SU-DHL-6 (cell line): Measurements from ENCODE around the gene HRC.
A peak's percentile ranks its signal among the peaks of the same experiment; 100 is the strongest.
"Not testable (repeated sequence)": the region's sequence is repeated elsewhere in the genome, so short reads cannot be mapped to it uniquely, and the experiment has no call there.

Experiments used
- H2AFZ ChIP-seq: fragments of 200-600 bp; sonication (generic); 2 replicates; pipeline ENCODE4 v1.6.1; 2014; ENCODE audit warnings: low read depth, mild to moderate bottlenecking, moderate library complexity, mixed read lengths, antibody characterized with exemption, low read length; ENCODE audit not compliant: severe bottlenecking
- H3F3A ChIP-seq: fragments of 200-600 bp; shearing (Covaris generic); 2 replicates; pipeline ENCODE4 v1.6.0; 2016; ENCODE audit warnings: antibody characterized with exemption, mild to moderate bottlenecking; ENCODE audit not compliant: insufficient read depth
- H3K27ac ChIP-seq: fragments of 200-600 bp; sonication (generic); 2 replicates; pipeline ENCODE4 v1.5.1; 2016; ENCODE audit warnings: low read depth, mild to moderate bottlenecking, low read length, moderate library complexity, mixed read lengths
- H3K27me3 ChIP-seq: fragments of 200-600 bp; sonication (generic), shearing (Covaris generic); 2 replicates; pipeline ENCODE4 v1.6.0; 2014; ENCODE audit warnings: mild to moderate bottlenecking, low read length
- H3K36me3 ChIP-seq: fragments of 200-600 bp; sonication (generic); 2 replicates; pipeline ENCODE4 v1.6.1; 2014; ENCODE audit warnings: mild to moderate bottlenecking, low read length, mixed read lengths
- H3K4me2 ChIP-seq: fragments of 300-600, 200-600 bp; shearing (Covaris generic), sonication (generic); 2 replicates; pipeline ENCODE4 v1.6.0; 2014; ENCODE audit warnings: low read length, low read depth, mild to moderate bottlenecking; ENCODE audit not compliant: poor library complexity, severe bottlenecking
- H3K4me3 ChIP-seq: fragments of 200-600 bp; sonication (generic); 2 replicates; pipeline ENCODE4 v1.5.1; 2014; ENCODE audit warnings: antibody characterized with exemption, low read length, mild to moderate bottlenecking, mixed read lengths; ENCODE audit not compliant: insufficient read depth, poor library complexity, severe bottlenecking
- H3K79me2 ChIP-seq: fragments of 200-600 bp; sonication (generic); 2 replicates; pipeline ENCODE4 v1.6.1; 2014; ENCODE audit warnings: mild to moderate bottlenecking, low read length, moderate library complexity; ENCODE audit not compliant: insufficient read depth
- H3K9ac ChIP-seq: fragments of 200-600 bp; sonication (generic); 2 replicates; pipeline ENCODE4 v1.7.0; 2014; ENCODE audit warnings: mild to moderate bottlenecking, low read length
- H3K9me2 ChIP-seq: fragments of 200-600 bp; sonication (generic); replicated peaks from 2 replicates; pipeline ENCODE4 v1.6.1; 2014; ENCODE audit warnings: low read length; ENCODE audit not compliant: insufficient read depth
- H3K9me3 ChIP-seq: fragments of 200-600 bp; sonication (generic); 2 replicates; pipeline ENCODE4 v1.6.1; 2014; ENCODE audit warnings: low read length, mixed read lengths; ENCODE audit not compliant: insufficient read depth
- H4K20me1 ChIP-seq: fragments of 200-600 bp; sonication (generic); 2 replicates; pipeline ENCODE4 v1.6.1; 2014; ENCODE audit warnings: low read depth, mild to moderate bottlenecking, antibody characterized with exemption, low read length, moderate library complexity, mixed read lengths
- EZH2phosphoT487 ChIP-seq: fragments of 200-600 bp; sonication (generic), shearing (Covaris generic); conservative IDR thresholded peaks from 2 replicates; pipeline ENCODE4 v1.6.1; 2018; ENCODE audit warnings: mild to moderate bottlenecking, antibody characterized with exemption, low read length, moderate library complexity, mixed read lengths
- TF ChIP-seq, protein P1 (sequence below): fragments of 200-600 bp; sonication (generic); IDR thresholded peaks from one replicate; pipeline ENCODE4 v1.5.1; 2017; ENCODE audit warnings: antibody characterized with exemption, mild to moderate bottlenecking, low read length, moderate library complexity; ENCODE audit not compliant: insufficient read depth, poor library complexity, severe bottlenecking

The HRC gene

GRCh38 chr19:49129238-49129583 is 26.0 kb downstream of the HRC start:
- Histone ChIP-seq H4K20me1 (no peaks in the 10 kb centered on the region), H2AFZ (no peak overlapping the region), H3K36me3 (no peaks in the 10 kb centered on the region), H3K4me3 (no peak overlapping the region), H3K27ac (no peak overlapping the region), H3K27me3 (no peaks in the 10 kb centered on the region), H3K4me2 (no peak overlapping the region), H3F3A (no peaks in the 10 kb centered on the region), H3K9ac (no peak overlapping the region), H3K9me2 (no peaks in the 10 kb centered on the region), H3K79me2 (no peaks in the 10 kb centered on the region), H3K9me3 (no peaks in the 10 kb centered on the region)
- no peak for TF ChIP-seq EZH2phosphoT487
- TF ChIP-seq, protein P1, sequence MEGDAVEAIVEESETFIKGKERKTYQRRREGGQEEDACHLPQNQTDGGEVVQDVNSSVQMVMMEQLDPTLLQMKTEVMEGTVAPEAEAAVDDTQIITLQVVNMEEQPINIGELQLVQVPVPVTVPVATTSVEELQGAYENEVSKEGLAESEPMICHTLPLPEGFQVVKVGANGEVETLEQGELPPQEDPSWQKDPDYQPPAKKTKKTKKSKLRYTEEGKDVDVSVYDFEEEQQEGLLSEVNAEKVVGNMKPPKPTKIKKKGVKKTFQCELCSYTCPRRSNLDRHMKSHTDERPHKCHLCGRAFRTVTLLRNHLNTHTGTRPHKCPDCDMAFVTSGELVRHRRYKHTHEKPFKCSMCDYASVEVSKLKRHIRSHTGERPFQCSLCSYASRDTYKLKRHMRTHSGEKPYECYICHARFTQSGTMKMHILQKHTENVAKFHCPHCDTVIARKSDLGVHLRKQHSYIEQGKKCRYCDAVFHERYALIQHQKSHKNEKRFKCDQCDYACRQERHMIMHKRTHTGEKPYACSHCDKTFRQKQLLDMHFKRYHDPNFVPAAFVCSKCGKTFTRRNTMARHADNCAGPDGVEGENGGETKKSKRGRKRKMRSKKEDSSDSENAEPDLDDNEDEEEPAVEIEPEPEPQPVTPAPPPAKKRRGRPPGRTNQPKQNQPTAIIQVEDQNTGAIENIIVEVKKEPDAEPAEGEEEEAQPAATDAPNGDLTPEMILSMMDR, result no peak

DNA sequence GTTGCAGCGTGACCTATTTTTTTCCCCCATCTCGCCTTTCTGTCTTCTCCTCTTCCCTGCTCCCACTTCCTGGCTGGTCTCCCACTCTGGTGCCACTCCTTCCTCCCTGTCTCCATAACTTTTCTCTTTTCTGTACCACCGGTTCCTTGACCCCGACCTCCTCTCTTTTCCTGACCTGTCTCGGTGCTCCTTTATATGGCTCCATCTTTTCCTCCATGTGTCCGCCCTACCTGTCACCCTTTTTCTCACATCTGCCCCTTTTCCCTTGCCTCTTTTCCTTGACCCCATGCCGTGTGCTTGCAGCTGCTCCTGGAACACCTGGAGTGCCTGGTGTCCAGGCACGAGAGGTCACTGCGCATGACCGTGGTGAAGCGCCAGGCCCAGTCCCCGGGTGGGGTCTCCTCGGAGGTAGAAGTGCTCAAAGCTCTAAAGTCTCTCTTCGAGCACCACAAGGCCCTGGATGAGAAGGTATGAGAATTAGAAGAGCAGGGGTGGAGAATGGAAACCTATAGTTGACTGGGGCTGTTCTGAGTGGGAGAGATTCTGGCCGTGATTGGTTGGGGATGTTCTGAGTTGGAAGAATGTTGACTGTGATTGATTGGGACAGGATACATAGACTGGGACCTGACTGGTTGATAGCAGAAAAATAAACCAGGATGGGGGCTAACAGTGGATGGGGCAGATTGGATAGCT is 26.5 kb downstream of the HRC start:
- Histone ChIP-seq H3K79me2 (no peaks in the 10 kb centered on the region), H3K27me3 (no peaks in the 10 kb centered on the region), H3K27ac (no peak overlapping the region), H2AFZ (peak overlapping the region; percentile 85), H3F3A (no peaks in the 10 kb centered on the region), H4K20me1 (no peaks in the 10 kb centered on the region), H3K36me3 (no peaks in the 10 kb centered on the region), H3K4me3 (peak overlapping the region; percentile 58), H3K4me2 (peak overlapping the region; percentile 75), H3K9ac (peak overlapping the region; percentile 40; the same call in 1 of the 2 replicates), H3K9me3 (no peaks in the 10 kb centered on the region), H3K9me2 (no peaks in the 10 kb centered on the region)
- TF ChIP-seq, protein P1, result no peak
- TF ChIP-seq EZH2phosphoT487, result no peak

DNA sequence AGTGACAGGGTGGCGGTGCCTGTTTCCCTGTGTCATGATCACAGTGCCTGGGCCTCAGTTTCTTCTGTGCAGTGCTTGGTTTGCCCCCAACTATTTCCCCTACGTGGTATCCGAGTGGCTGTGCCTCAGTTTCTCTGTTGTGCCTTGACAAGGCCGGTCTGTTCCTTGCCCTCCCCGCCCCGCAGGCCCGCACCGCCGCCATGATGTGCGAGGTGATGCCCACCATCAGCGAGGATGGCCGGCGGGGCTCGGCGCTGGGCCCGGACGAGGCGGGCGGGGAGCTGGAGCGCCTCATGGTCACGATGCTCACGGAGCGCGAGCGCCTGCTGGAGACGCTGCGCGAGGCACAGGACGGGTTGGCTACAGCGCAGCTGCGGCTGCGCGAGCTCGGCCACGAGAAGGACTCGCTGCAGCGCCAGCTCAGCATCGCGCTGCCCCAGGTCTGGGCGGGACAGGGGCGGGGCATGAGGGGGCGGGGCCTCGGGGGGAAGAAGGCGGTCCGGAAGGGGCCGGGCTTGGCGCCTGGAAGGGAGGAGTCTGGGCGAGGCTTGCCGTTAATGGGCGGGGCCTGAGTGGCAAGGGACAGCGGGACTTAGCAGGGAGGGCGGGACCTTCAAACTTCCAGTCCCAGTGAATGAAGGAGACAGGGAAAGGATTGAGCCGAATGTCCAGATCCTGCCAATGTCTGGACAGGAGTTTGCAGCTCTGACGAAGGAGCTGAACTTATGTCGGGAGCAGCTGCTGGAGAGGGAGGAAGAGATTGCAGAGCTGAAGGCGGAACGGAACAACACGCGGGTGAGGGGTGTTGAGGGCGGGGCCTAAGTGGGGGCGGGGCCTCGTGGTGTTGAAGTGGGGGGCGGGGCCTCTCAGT is 27.3 kb downstream of the HRC start:
- TF ChIP-seq EZH2phosphoT487, result no peak
- TF ChIP-seq, protein P1, result no peak
- Histone ChIP-seq H3K36me3 (no peaks in the 10 kb centered on the region), H3K27ac (no peak overlapping the region), H3K9me2 (no peaks in the 10 kb centered on the region), H3K27me3 (no peaks in the 10 kb centered on the region), H3K9me3 (no peaks in the 10 kb centered on the region), H4K20me1 (no peaks in the 10 kb centered on the region), H2AFZ (peak overlapping the region; percentile 85), H3K9ac (peak overlapping the region; percentile 40), H3K4me2 (peak overlapping the region; percentile 75), H3K79me2 (no peaks in the 10 kb centered on the region), H3F3A (no peaks in the 10 kb centered on the region), H3K4me3 (peak overlapping the region; percentile 58)

GRCh38 chr19:49127225-49127624 is 28.0 kb downstream of the HRC start:
- not testable (repeated sequence) for H3F3A ChIP-seq, H3K36me3 ChIP-seq, H3K4me3 ChIP-seq, H3K9me2 ChIP-seq, H3K27ac ChIP-seq, H3K9ac ChIP-seq, H3K79me2 ChIP-seq, H3K9me3 ChIP-seq, H3K4me2 ChIP-seq, H4K20me1 ChIP-seq, H2AFZ ChIP-seq, H3K27me3 ChIP-seq
